ENCODE measurements around the gene PRKACA. TPM values are rescaled to one million over a fixed set of nuclear protein-coding genes. Genes with fewer than 3 reads are reported as not detected.
"Not testable (repeated sequence)": the region's sequence is repeated elsewhere in the genome, so short reads cannot be mapped to it uniquely, and the experiment has no call there.

PRKACA gene
- total RNA-seq, 1 donor from 2014 or later: 36.5 TPM

DNA sequence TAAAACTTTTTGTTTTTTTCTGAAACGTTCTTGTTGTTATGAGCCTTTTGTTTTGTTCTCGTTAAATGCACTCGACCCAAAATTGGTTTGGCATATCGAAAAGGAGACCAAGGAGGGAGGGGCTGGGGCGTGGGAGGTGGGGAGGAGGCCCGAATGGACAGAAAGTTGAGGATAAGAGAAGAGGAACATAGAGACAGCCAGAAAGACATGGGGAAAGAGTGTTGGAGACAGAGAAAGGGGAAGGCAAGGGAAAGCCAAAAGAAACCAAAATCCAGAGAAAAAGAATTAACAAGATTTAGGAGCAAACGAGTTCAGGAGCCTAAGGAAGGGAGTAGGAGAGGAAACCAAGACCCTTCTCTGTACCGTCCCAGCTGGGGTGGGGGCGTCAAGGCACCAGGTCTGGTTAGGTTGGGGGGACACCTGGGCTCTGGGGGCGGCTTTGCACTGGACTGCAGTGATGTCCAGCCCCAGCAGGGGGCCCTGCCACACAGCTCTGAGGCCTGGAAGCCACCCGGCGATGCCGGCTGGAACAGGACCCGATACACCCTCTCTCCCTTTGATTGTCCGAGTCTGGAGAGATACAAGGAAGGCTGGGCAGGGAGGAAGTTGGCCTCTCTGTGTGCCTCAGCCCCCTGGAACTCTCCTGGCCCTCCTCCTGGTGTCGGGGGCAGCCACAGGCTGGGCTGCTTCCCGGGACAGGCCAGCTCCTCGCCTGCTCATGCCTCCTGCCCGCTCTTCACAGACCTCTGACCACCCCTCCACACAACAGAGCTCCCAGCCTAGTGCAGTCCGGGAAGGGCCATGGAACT, 30.4 kb upstream of the PRKACA start:
- DNase-seq (ENCODE audit: low read depth in 2 of 2): peak; percentile 48 to 76

DNA sequence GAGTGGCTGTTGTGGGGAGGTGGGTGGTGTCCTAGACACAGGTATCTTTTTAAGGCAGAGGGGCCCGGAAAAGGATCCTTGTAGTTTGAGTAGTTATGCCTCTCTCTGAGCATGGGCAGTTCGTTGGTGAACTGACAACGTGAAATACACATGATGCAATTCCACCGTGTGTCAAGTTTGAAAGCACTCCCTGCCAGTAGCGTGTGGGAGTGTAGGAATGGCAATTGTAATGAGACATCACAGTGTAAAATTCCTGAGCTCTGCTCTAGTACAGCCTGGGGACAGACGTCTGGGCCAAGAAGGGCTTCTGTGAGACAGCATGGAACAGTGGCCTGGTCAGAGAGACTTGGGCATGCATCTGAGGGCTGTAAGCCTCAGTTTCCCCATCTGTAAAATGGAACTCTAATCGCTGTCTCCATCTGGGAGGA, 29.2 kb upstream of the PRKACA start:
- no peak for DNase-seq (ENCODE audit: low read depth in 2 of 2)

DNA sequence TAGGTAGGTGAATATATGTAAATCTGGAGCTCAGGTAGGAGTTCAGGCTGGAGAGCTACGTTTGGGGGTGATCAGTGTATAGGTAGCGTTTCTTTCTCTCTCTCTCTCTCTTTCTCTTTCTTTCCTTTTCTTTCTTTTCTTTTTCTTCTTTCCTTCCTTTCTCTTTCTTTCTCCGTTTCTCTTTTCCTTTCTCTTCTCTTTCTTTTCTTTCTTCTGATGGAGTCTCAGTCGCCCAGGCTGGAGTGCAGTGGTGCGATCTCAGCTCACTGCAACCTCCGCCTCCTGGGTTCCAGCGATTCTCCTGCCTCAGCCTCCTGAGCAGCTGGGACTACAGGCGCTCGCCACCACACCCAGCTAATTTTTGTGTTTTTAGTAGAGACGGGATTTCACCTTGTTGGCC, 28.6 kb upstream of the PRKACA start:
- not testable (repeated sequence) for DNase-seq (ENCODE audit: low read depth in 2 of 2)

DNA sequence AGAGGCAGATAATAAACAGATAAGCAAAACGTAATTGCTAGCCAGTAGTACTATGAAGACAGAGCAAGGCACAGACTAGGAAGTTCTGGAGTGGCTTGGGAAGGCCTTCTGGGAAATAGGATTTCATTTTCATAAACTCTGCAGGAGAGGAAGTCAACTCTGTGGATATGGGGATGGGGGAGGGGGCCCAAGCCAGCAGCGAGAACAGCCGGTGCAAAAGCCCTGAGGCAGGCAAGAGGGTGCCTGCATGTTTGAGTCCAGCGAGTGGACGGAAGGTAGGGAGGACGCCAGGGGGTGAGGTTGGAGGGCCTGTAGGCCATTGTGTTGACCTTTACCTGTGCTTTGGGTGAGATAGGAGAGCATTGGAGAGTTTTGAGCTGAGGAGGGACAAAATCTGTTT, 27.8 kb upstream of the PRKACA start:
- no peak for DNase-seq (ENCODE audit: low read depth in 2 of 2)

DNA sequence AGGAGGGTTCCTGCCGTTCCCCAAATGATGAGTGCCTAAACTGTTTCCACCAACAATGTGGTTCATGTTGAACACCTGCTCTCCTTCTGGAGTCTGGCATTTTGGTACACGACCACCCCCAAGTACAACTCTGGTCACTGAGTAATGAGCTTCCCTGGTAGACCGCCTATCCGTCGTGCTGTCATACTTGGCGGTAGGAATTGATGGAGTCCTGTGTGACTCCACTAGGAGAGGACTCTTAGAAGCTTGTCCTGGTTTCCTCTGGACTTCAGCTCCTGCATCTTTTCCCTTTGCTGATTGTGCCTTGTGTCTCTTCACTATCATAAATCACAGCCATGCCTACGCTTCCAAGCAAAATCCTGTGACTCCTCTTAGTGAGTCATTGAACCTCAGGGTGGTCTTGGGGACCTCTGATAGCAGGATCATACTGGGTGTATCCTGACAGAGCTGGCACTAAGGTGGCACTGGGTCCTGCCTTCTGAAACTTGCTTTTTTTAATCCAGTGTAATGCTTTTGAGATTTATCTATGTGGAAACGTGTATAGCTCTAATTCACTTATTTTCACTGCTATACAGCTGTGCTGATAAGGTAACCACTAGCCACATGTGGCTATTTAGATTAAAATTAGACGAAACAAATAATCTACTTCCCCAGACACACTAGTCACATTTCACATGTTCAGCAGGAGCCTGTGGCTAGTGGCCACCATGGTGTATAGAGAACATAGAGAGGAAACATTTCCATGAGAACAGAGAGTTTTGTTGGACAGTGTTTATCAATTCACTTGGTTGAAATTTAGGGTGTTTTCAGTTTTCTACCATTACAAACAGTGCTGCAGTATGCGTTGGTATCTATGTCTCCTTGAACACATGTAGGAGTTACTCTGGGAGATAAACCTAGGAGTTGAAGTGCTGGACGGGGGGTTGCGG, 25.0 kb upstream of the PRKACA start:
- DNase-seq (ENCODE audit: low read depth in 2 of 2): no peak

DNA sequence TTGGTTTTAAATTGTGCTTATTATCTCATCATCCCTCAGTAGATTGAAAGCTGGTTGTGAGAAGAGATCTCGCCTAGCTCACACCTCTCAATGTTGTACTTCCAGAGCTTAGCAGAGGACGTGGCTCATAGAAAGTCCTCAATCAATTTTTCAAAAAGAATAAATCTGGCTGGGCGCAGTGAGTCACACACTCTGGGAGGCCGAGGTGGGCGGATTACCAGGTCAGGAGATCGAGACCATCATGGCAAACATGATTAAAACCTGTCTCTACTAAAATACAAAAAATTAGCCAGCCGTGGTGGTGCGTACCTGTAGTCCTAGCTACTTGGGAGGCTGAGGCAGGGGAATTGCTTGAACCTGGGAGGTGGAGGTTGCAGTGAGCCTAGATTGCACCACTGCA, 23.5 kb upstream of the PRKACA start:
- DNase-seq (ENCODE audit: low read depth in 2 of 2): no peak

DNA sequence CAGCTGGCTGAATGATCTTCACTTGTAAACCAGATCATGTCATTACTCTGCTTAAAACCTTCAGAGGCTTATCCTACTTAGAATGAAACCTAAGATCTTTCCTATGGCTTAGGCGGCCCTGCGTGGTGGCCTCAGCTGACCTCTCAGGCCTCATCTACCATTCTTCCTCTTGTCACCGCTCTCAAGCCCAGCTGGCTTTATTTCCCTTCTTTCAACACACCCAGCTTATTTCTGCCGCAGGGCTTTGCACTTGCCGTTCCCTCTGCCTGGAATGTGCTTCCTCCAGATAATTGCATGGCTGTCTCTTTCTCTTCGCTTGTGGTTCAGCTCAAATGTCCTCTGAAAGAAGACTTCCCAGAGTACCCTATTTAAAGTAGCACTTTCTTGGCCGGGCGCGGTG, 22.4 kb upstream of the PRKACA start:
- no peak for DNase-seq (ENCODE audit: low read depth in 2 of 2)

DNA sequence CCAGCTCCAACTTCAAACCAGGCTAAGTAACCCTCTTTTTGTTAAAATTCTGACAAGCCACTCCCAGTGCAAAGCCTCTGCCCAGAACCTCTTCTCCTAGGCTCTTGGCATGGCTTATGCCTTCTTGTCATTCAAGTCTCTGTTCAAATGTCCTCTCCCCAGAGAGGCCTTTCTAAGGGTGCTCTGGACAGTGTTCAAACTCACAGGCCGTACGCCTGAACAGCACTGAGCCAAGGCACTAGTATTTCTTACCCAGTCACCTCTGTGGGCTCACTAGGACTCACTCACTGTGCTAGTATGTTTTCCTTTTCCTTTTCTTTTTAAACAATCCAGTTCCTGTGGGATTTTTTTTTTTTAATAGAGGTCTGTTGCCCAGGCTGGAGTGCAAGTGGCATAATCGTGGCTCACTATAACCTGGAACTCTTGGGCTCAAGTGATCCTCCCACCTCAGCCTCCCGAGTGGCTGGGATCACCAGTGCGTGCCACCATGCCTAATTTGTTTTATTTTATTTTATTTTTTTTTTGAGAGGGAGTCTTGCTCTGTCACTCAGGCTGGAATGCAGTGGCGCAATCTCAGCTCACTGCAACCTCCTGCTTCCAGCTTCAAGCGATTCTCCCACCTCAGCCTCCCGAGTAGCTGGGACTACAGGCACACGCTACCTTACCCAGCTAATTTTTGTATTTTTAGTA, 21.2 kb upstream of the PRKACA start:
- peak in 1 of 2 donors; percentile 21 for DNase-seq (ENCODE audit: low read depth in 2 of 2)

DNA sequence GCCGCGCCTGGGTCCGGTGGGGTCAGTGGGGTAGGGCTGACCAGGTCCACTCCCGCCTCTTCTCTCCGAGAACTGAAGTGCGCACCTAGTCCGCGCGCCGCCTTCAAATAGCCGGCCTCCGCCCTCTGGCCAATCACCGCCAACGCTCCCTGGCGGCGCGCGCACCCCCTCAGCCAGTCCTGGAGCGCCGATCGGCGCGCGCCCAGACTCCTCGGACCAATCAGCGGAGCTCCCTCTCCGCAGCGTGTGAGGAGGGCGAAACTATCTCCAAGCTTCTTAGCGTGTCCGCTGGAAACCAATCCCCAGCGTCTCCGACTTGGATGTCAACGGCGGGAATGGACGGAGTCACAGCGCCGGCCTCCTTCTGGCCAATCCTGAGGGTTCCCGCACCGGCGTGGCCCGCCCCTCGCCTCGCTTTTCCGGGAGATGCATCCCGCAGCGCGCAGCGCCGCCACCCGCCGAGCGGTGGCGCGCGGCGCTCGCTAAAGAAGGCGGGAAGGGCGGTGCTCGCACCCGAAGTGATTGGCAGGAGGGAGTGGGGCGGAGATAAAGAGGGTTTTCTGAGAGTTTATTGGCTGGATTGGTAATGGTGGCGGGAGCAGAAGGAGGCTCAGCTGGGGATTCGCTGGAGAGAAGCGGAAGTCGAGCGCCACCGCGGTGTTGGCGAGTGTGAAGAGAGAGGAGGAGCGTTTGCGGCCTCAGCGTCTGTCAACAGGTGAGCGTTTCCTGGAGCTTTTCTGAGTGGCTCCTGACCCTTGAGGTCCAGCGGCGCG, 19.1 kb upstream of the PRKACA start, which contains the start of gene ASF1B:
TSS of gene ASF1B (minus strand) at position 81 of the 773 bp plus-strand sequence. CDS start 133 bp downstream, outside the sequence.
- DNase-seq (ENCODE audit: low read depth in 2 of 2): peak; percentile 100

DNA sequence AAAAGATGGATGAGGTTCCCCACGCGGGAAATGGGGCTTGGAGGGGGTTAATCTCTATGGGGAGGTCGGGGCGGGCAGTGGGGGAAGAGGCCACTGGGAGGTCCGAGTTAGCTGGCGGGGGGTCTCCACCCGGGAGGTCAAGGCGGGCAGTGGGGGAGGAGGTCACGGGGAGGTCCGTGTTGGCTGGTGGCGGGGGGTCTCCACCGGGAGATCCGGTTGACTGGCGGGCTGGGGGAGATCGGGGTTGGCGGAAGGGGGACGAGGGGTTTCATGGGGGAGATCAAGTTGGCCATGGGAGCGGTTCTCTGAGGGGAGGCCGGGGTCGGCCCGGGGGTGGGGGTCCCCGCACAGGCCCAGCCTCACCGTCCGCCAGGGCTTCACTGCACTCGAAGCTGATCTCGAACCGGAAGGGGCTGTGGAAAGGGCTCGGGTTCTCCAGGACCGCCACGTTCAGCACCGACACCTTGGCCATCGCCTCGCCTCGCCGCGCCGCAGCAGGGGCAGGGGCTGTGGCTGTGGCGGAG, 18.5 kb upstream of the PRKACA start:
- DNase-seq (ENCODE audit: low read depth in 2 of 2): no peak

DNA sequence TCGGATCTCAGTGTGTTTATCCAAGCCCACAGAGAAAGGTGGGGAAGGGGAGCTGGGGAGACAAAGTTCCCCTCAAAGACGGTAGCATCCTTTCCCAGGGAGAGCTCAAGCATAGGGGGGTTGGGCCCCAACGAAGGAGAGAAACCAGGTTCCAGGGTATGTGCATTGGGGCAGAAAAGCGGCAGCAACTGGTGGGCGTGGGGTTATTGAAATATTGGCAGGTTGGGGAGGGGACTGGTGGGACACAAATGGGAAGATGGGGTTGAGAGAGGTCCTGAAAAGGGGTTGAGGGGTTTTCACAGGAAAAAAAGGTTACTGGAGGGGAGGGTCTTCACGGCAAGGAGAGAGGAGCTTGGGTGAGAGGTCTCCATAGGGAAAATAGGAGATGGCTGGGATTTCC, 17.8 kb upstream of the PRKACA start:
- DNase-seq (ENCODE audit: low read depth in 2 of 2): no peak

DNA sequence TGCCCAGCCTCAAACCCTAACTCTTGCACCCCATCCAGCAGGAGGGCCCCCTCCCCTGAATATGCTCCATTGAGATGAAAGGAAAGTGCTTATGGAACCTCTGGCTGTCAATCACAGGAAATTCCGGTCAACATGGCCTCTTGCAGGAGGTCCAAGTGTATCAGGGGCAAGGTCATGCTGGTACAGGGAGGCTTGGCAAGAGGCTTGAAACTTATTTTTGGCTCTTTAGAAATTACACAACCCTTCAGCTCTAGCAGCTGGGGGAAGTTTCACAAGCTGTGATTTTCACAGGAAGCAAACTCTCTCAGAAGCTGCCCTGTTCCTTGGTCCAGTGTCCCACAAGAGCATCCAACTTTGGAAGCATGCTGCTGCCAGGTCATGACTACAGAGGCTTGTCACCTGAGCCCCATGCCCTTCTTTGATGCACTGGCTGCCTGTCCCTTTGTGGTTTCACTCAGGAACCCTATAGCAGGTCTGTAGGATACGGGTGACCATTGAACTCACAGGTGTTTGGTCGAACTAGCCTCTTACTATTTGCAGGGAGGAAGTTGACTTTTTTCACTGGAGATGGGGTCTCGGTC, 10.5 kb upstream of the PRKACA start:
- no peak for DNase-seq (ENCODE audit: low read depth in 2 of 2)

DNA sequence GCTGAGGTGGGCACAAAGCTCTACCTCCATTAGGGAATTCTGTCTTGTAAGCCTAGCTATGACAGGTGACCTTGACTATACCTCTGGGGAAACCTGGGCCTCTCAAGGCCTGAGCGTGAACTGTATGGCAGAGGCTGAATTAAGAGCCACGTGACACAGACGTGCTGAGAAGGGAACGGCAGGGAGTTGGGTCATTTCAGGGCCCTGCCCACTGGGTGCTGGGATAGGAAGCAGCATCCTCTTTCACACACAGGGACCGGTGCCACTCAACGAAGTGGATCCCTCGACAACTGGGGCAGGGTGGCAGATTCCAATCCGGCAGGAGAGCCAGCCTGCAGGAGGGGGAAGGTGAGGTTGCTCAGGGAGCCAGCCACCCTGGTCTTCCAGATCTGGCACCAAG, 9.6 kb upstream of the PRKACA start:
- DNase-seq (ENCODE audit: low read depth in 2 of 2): no peak

DNA sequence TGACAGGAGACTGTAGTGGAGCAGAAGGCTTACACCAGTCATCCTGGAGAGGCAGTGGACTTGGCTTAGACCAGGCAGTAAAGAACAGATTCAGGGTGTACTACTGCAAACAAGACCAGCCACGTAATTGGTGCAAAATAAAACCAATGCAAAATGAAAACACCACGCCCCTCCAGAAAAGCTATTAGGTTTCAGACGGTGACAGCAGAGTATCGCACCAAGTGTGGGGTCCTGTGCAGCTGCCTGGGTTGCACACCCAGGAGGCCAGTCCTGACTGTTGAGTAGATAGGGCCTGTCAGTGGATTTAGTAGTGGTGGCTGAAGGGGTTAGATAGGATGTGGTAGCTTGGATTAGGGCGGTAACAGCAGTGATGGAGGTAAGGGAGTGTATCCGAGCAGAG, 5.4 kb upstream of the PRKACA start:
- no peak for DNase-seq (ENCODE audit: low read depth in 2 of 2)

DNA sequence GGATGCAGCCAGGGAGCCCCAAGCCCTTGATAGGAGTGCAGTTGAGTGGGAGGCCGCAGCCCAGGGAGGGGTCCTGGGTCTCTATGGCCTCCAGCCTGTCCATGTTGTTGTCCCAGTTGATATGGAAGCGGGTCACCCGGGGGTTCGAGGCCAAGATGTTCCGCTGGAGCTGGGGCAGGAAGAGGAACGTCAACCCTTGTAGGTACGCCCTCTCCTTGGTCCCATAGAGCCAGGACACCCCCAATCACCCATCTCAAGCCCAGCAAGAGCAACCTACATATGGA, 2.9 kb upstream of the PRKACA start:
- no peak for DNase-seq (ENCODE audit: low read depth in 2 of 2)

DNA sequence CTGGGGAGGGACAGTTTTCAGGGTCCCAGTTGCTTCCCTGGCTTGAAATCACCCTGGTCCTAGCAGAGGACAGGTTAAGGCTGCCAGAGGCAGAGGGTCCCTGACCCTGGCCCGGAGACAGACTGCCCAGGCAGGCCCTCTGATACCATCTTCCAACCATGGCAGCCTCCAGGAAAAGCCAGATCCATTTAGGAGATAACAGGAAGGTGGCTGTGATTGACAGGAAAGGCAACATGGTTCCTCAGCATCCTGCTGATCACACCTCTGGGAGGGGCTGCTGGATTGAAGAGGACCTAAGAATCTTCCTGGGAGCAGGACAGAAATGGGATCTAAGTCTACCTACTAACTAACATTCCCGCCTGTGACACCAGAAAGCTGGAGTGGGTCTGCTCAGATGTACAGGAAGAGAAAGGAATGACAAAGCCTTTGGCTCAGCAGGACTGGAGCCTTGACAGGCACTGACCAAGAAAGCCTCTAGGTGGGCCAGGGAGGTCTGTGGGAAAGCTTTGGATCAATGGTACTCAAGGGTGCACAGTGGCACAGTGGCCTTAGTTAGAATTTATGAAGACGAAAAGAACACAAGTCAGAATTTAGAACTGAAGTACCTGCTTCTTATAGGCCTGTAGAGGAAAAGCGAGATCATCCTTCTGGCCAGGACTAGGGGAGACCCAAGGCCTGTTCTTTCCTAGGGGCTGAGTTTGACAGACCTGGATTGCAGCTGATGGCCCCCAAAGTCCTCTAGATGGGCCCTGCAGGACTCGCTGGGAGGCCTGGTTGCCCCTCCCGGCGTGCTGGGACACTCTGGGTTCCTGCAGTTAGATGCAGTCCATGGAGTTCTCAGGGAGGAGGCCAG, 2.3 kb upstream of the PRKACA start:
- no peak for DNase-seq (ENCODE audit: low read depth in 2 of 2)

DNA sequence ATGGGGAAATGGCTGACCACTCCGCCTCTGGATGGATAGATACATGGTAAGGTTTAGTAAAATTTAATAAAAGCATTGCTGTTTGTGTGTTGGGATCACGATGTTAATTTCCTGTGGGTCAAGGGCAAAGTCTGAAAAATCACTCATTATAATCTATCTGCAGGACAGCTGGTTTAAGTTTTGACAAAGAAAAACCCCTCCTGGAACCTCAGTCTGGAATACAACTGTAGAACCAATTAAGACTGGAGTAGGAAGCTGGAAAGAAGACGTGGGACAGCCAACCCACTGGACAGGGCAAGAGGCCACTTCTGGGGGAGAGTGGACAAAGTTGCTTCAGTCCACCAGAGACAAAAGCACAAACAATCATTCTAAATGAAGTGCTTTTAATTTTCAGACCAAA, 1.6 kb upstream of the PRKACA start:
- DNase-seq (ENCODE audit: low read depth in 2 of 2): no peak

DNA sequence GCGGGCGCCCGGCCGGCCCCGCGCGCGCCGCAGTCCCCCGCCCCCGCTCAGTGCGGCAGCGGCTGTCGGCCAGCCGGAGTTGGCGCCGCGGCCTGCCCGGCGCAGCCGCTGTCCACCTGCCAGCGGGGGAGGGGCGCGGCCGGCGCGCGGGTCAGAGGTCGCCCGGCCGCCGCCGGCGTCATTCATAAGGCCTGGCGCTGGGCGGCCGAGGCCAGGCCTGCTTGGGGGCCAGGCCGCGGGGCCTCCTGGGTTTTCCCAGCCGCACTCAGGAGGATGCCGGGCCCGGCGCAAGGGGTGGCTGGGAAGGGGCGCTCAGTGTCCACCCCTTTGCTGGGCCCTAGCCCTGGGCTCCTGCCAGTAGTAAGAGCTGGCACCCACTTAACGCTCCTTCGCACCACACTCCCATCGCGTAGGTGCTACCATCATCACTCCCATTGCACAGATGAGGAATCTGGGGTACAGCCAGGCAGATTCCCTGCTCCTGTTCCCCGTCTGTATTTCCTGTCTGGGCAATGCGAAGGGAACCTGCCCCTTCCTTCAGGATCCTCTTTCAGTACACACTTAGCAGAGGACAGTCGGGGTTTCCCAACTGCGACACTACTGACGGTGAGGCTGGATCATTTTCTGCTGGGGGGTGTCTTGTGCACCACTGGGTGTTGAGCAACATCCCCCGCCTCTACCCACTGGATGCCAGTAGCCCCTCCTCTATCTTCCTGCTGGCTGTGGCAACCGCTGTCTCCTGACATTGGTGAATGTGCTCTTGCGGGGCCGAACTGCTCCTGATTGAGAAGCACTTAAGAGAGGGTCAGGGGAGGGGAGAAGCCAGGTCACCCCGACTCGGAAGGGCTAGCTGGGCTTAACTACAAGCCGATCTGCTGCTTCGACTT, 846 bp upstream of the PRKACA start:
- DNase-seq (ENCODE audit: low read depth in 2 of 2): peak; percentile 67 to 80

Data from dermis microvascular lymphatic vessel endothelial cell (primary cell).